ENCODE measurements around the gene SATB2.

DNA sequence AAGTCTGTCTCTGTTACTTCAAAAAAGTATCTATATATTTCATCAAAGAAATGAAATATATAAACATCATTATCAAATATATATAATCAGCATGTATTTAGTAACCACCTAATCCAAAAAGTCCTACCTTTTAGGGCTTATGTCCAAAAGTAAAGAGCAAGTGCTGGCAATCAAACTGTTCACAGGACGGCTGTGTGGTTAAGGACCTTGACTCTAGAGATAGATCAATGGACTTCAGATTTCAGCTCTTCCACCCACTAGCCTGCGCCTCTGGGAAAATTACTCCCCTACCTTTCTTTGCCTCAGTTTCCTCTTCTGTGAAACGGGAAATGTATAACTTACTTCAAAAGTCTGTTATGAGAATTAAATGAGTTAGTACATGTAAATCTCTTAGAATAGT, 29.4 kb downstream of the SATB2 start:
- TF ChIP-seq CTCF (IDR thresholded peaks at IDR 0.05; ENCODE audit: low read length): no peak
- no peak for TF ChIP-seq EZH2 (IDR thresholded peaks at IDR 0.05; ENCODE audit: borderline replicate concordance, low read length)

Measured in OCI-LY1 (cell line).